HG03039 (cell line): ENCODE measurements around the gene OR6K2.

Experiments
- ATAC-seq: cut with Tn5 transposase; IDR thresholded peaks from one replicate; pipeline ENCODE4 v1.9.1; 2021; ENCODE audit warnings: mild to moderate bottlenecking, moderate library complexity; ENCODE audit not compliant: unreplicated experiment

The OR6K2 gene

GRCh38 chr1:158686111-158687009, 14.1 kb downstream of the OR6K2 start, which contains the start of gene SPTA1:
TSS of gene SPTA1 (minus strand) at chr1:158686715. CDS start at chr1:158686517, 198 bp downstream.
- ATAC-seq = no peak

GRCh38 chr1:158685085-158685484, 15.4 kb downstream of the OR6K2 start:
- no peak for ATAC-seq

GRCh38 chr1:158681606-158682005, 18.8 kb downstream of the OR6K2 start:
- no peak for ATAC-seq

- no peak for ATAC-seq
Observed at GRCh38 chr1:158679289-158679688, 21.2 kb downstream of the OR6K2 start.

- ATAC-seq = no peak
Observed at GRCh38 chr1:158675563-158676323, 24.7 kb downstream of the OR6K2 start.

- no peak for ATAC-seq
Observed at GRCh38 chr1:158674302-158674701, 26.1 kb downstream of the OR6K2 start.

GRCh38 chr1:158666037-158666436, 34.4 kb downstream of the OR6K2 start:
- ATAC-seq = no peak

GRCh38 chr1:158654571-158654970, 45.9 kb downstream of the OR6K2 start:
- ATAC-seq = no peak

- no peak for ATAC-seq
Observed at GRCh38 chr1:158654086-158654485, 46.4 kb downstream of the OR6K2 start.

- ATAC-seq = no peak
Observed at GRCh38 chr1:158652721-158653334, 47.6 kb downstream of the OR6K2 start.
